Measurements from ENCODE around the gene KCTD7.

Gene KCTD7

DNA sequence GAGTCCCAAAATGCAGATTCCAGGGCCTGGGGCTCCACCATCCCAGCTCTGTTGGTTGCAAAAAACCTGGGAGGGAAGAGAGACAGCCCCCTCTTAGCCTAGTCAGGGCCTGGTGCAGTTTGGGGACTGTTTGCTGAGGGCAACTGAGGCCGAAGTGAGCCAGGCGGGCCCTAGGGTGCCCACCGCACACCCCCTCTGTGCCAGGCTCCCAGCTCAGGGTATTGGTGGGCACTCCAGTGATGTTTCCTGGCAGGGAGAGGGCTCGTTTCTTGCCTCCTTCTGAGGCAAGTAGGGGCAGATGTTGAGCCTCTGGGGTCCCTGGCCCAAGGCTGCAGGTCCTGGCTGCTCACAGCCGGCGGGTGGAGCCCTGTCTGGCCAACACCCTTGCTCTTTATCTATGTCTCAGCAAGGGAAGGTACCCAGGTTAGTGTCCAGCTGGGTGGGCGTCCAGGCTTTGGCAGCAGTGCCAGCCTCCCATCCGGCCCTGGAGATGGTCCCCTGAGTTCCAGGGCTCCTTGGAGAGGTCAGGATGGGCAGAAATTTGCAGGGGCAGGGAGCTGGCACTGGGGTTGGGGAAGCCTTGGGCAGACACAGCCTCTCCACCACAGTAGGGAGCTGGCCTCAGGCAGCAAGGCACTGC lies 37.8 kb downstream of the KCTD7 start:
- TF ChIP-seq, protein P1, sequence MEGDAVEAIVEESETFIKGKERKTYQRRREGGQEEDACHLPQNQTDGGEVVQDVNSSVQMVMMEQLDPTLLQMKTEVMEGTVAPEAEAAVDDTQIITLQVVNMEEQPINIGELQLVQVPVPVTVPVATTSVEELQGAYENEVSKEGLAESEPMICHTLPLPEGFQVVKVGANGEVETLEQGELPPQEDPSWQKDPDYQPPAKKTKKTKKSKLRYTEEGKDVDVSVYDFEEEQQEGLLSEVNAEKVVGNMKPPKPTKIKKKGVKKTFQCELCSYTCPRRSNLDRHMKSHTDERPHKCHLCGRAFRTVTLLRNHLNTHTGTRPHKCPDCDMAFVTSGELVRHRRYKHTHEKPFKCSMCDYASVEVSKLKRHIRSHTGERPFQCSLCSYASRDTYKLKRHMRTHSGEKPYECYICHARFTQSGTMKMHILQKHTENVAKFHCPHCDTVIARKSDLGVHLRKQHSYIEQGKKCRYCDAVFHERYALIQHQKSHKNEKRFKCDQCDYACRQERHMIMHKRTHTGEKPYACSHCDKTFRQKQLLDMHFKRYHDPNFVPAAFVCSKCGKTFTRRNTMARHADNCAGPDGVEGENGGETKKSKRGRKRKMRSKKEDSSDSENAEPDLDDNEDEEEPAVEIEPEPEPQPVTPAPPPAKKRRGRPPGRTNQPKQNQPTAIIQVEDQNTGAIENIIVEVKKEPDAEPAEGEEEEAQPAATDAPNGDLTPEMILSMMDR (conservative IDR thresholded peaks at IDR 0.05; ENCODE audit: low read depth), result no peak
- peak overlapping the region; percentile 25 for H3K27ac ChIP-seq
- DNase-seq (ENCODE audit: low spot score), result no peak
- ChIA-PET POLR2A (ENCODE audit: low non-redundant PET) (interaction anchor here (0.6 kb wide), 1 partner anchor 9 kb away, joined by 3 read pairs; no protein-coding TSS in a partner anchor), CTCF (no interaction called here)

- CTCF ChIA-PET, result no interaction called here
- TF ChIP-seq, protein P1 (conservative IDR thresholded peaks at IDR 0.05; ENCODE audit: low read depth), result no peak
- POLR2A ChIA-PET (ENCODE audit: low non-redundant PET), result no interaction called here
- peak overlapping the region; percentile 25 for H3K27ac ChIP-seq
- no peak for DNase-seq (ENCODE audit: low spot score)
Observed at GRCh38 chr7:66667023-66667728, 38.5 kb downstream of the KCTD7 start.

- CTCF ChIA-PET, result no interaction called here
- POLR2A ChIA-PET (ENCODE audit: low non-redundant PET), result no interaction called here
- peak overlapping the region; percentile 27 for H3K27ac ChIP-seq
- TF ChIP-seq, protein P1 (conservative IDR thresholded peaks at IDR 0.05; ENCODE audit: low read depth), result no peak
- no peak for DNase-seq (ENCODE audit: low spot score)
Observed at GRCh38 chr7:66668112-66668511, 39.4 kb downstream of the KCTD7 start.

- H3K27ac ChIP-seq, result peak overlapping the region; percentile 27
- no peak for DNase-seq (ENCODE audit: low spot score)
- TF ChIP-seq, protein P1 (conservative IDR thresholded peaks at IDR 0.05; ENCODE audit: low read depth), result no peak
- ChIA-PET CTCF (no interaction called here), POLR2A (ENCODE audit: low non-redundant PET) (no interaction called here)
Observed at GRCh38 chr7:66668677-66669076, 40.0 kb downstream of the KCTD7 start.

- TF ChIP-seq, protein P1 (conservative IDR thresholded peaks at IDR 0.05; ENCODE audit: low read depth), result no peak
- H3K27ac ChIP-seq, result peak overlapping the region; percentile 27
- no peak for DNase-seq (ENCODE audit: low spot score)
- CTCF ChIA-PET, result no interaction called here
- POLR2A ChIA-PET (ENCODE audit: low non-redundant PET), result no interaction called here
Observed at GRCh38 chr7:66669088-66669487, 40.4 kb downstream of the KCTD7 start.

DNA sequence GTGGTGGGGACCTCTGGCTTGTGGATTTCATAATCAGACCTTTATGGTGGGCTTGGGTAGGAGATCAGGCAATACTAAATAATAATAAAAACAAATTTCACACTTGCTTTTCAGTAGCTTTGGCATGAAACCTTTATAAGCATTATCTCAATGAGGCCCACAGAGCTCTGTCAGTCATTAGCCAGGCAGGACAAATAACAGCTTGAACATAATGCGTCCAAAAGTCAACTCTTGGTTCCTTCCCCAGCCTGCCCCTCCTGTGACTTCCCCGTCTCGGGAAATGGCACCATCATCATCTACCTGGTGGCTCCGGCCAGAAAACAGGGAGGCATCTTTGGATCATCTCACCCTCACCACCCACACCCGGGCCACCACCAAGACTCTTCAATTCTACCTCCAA lies 40.8 kb downstream of the KCTD7 start:
- ChIA-PET CTCF (no interaction called here), POLR2A (ENCODE audit: low non-redundant PET) (no interaction called here)
- TF ChIP-seq, protein P1 (conservative IDR thresholded peaks at IDR 0.05; ENCODE audit: low read depth), result no peak
- 0 out of 2 replicates have a peak overlapping the region, but pooled peaks have one; percentile 27 for H3K27ac ChIP-seq
- DNase-seq (ENCODE audit: low spot score), result no peak

Data from RWPE1 (cell line).